H7 (cell line): Measurements from ENCODE around the gene ZNF211. TPM values are rescaled to one million over a fixed set of nuclear protein-coding genes. Genes with fewer than 3 reads are reported as not detected.

Experiments
- DNase-seq: peaks from one replicate; pipeline ENCODE4 v3.0.0; 2012
- H3K27me3 ChIP-seq: 2 replicates; pipeline ENCODE4 v1.6.0; 2011; ENCODE audit warnings: mild to moderate bottlenecking, low read length; ENCODE audit not compliant: control insufficient read depth, insufficient read depth
- H3K36me3 ChIP-seq: replicated peaks from 2 replicates; pipeline ENCODE4 v1.5.1; 2011; ENCODE audit warnings: low read length; ENCODE audit not compliant: control insufficient read depth, insufficient read depth
- H3K4me3 ChIP-seq: 2 replicates; pipeline ENCODE4 v1.5.1; 2011; ENCODE audit warnings: low read depth, mild to moderate bottlenecking, control low read depth, low read length, moderate library complexity; ENCODE audit not compliant: insufficient read depth
- total RNA-seq: library from RNA; depleted of rRNA; stranded (reverse); fragments of >200 nt; shearing (Covaris generic); gene quantifications from 2 replicates; pipeline ENCODE4 v1.2.3, GENCODE V29; 2014; rRNA removed

Gene ZNF211
- total RNA-seq, 1 experiment from 2014 or later = 13.9 TPM

DNA sequence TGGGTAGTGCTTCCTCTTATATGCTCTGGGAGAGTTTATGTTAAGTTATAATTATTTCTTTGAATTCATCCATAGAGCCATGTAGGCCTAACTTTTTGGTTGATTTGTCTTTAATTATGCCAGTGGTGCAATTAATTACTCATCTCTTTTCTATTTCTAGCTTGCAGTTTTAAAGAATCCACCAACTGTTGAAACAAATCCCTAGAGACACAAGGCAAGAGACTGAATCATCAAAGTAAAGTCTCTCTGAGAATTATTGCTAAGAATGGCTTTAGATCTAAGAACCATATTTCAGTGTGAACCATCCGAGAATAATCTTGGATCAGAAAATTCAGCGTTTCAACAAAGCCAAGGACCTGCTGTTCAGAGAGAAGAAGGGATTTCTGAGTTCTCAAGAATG, 42.9 kb downstream of the ZNF211 start:
- DNase-seq = no peak
- H3K36me3 ChIP-seq = no peaks in the 10 kb centered on the region
- peaks cover 3% of the 10 kb centered on the region for H3K27me3 ChIP-seq
- no peak overlapping the region for H3K4me3 ChIP-seq

DNA sequence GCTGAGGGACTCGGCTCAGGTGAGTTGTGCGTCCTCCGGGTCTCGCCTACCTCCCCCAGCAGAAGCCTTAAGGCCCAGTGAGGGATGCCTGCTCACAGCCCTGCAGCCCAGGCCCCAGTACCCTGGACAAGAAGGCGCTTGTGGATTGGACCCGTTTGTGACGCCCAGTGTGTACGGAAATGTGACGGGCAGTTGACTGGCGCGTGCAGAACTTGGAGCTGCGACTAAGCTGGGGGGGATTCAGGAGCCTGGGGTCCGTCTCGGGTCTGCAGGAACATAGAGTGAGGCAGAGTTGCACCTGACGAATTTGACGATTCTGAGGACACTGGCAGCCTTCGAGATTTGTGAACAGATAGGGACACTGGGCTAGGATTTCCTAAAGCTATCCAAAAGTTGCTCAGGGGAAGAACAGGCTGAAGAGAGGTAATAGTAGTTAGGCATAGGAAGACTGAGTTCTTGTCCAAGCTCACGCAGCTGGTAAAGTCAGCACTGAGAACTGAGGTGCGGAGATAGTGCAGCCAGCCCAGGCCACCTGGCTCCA, 49.3 kb downstream of the ZNF211 start:
- peak overlapping the region; percentile 81 for H3K4me3 ChIP-seq
- DNase-seq = no peak

DNA sequence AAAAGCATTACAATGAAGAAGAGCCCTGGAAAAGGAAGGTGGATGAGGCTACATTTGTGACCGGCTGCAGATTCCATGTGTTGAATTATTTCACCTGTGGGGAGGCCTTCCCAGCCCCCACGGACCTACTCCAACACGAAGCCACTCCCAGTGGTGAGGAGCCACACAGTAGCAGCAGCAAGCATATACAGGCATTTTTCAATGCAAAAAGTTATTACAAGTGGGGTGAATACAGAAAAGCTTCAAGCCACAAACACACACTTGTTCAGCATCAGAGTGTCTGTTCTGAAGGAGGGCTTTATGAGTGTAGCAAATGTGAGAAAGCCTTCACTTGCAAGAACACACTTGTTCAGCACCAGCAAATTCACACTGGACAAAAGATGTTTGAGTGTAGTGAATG, 53.8 kb downstream of the ZNF211 start:
- H3K4me3 ChIP-seq = no peak overlapping the region
- DNase-seq = no peak
- H3K27me3 ChIP-seq = no peaks in the 10 kb centered on the region
- peaks cover 49% of the 10 kb centered on the region for H3K36me3 ChIP-seq

More for the DNA sequence above, 49.3 kb downstream of the ZNF211 start:
- H3K36me3 ChIP-seq = peaks cover 35% of the 10 kb centered on the region
- H3K27me3 ChIP-seq = peaks cover 3% of the 10 kb centered on the region

DNA sequence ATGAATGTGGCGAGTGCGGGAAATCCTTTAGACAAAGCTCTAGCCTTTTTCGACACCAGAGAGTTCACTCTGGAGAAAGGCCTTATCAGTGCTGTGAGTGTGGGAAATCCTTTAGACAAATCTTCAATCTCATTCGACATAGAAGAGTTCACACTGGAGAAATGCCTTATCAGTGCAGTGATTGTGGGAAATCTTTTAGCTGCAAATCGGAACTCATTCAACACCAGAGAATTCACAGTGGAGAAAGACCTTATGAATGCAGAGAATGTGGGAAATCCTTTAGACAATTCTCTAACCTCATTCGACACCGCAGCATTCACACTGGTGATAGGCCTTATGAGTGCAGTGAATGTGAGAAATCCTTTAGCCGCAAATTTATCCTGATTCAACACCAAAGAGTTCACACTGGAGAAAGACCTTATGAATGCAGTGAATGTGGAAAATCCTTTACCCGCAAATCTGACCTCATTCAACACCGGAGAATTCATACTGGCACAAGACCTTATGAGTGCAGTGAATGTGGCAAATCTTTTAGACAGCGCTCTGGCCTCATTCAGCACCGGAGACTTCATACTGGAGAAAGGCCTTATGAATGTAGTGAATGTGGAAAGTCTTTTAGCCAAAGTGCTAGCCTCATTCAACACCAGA, 54.5 kb downstream of the ZNF211 start:
- no peaks in the 10 kb centered on the region for H3K27me3 ChIP-seq
- DNase-seq = no peak
- no peak overlapping the region for H3K4me3 ChIP-seq
- H3K36me3 ChIP-seq = peaks cover 49% of the 10 kb centered on the region

DNA sequence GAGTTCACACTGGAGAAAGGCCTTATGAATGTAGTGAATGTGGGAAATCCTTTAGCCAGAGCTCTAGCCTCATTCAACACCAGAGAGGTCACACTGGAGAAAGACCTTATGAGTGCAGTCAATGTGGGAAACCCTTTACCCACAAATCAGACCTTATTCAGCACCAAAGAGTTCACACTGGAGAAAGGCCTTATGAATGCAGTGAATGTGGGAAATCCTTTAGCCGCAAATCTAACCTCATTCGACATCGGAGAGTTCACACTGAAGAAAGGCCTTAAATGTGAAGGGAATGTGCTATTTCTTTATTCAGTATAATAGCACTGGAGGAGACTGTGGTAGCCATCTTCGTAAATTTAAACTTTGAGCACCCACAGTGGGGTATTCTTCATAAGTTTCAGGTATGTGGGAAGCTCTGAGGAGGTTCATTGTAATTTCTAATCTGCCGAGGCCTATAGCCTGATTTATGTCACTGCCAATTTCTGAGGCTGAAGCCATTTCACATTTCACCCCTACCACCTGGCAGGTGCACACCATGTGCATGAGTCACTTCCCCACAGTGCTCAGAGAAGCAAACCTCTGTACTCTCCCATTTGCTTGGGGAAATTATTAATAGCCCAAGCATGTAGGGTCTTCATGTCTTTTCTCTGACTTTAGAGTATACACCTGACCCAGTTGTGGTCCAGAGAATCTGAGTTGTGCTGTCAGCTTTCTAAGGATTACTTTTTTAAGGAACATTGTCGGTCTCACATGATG, 55.2 kb downstream of the ZNF211 start:
- Histone ChIP-seq H3K36me3 (peaks cover 49% of the 10 kb centered on the region), H3K4me3 (no peak overlapping the region), H3K27me3 (no peaks in the 10 kb centered on the region)
- no peak for DNase-seq

DNA sequence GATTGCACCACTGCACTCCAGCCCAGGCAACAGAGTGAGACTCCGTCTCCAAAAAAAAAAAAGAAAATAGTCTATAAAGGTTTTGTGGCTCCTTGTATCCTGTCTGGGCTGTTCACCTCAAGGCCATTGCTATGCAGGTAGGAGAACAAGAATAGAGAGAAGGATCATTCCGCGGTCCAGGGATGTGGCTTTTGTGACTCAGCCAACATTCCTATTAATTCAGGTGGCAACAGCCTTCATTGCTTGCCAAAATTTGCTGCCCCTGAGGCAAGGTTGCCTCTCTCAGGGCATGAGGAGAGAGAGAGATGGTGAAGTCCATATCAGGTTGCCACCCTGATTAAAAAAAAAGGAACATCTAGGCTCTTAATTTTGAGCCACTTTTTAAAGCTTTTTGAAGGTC, 56.8 kb downstream of the ZNF211 start:
- Histone ChIP-seq H3K36me3 (peaks cover 41% of the 10 kb centered on the region), H3K27me3 (no peaks in the 10 kb centered on the region), H3K4me3 (no peak overlapping the region)
- DNase-seq = no peak

Other genes starting within 250 kb of the ZNF211 start
- gene ZNF548, start 243.3 kb upstream of the ZNF211 start, total RNA-seq = 9.1 and 17.1 TPM in 2 replicates
- gene ZNF17, start 222.0 kb upstream of the ZNF211 start, total RNA-seq = 9.5 and 11.9 TPM in 2 replicates
- 15.1 and 18.1 TPM in 2 replicates for gene ZNF749, start 197.8 kb upstream of the ZNF211 start, total RNA-seq
- 0.15 TPM in 1 of 2 replicates, not detected in the other for gene VN1R1, start 176.0 kb upstream of the ZNF211 start, total RNA-seq
- gene ZNF772, start 155.6 kb upstream of the ZNF211 start, total RNA-seq = 4.3 and 5.0 TPM in 2 replicates
- gene ZNF419, start 145.4 kb upstream of the ZNF211 start, total RNA-seq = 10.6 and 12.5 TPM in 2 replicates
- 7.2 and 9.3 TPM in 2 replicates for gene ZNF773, start 133.2 kb upstream of the ZNF211 start, total RNA-seq
- gene ZNF549, start 105.8 kb upstream of the ZNF211 start, total RNA-seq = 3.6 and 5.6 TPM in 2 replicates
- gene ZNF550, start 73.3 kb upstream of the ZNF211 start, total RNA-seq = 5.7 and 9.7 TPM in 2 replicates
- 5.2 and 7.1 TPM in 2 replicates for gene ZNF416, start 54.3 kb upstream of the ZNF211 start, total RNA-seq
- gene ZIK1, start 49.0 kb upstream of the ZNF211 start, total RNA-seq = 15.9 and 25.7 TPM in 2 replicates
- gene ZNF530, start 33.3 kb upstream of the ZNF211 start, total RNA-seq = 7.2 and 11.5 TPM in 2 replicates
- 31.6 and 34.4 TPM in 2 replicates for gene ZNF134, start 18.9 kb upstream of the ZNF211 start, total RNA-seq
- not detected in 2 replicates for gene ZSCAN4, start 35.8 kb downstream of the ZNF211 start, total RNA-seq
- gene ZNF551, start 48.8 kb downstream of the ZNF211 start, total RNA-seq = 19.9 and 28.2 TPM in 2 replicates
- 3.9 and 9.1 TPM in 2 replicates for gene ZNF154, start 76.0 kb downstream of the ZNF211 start, total RNA-seq
- gene ZNF671, start 94.5 kb downstream of the ZNF211 start, total RNA-seq = 7.7 and 9.9 TPM in 2 replicates
- 20.4 and 21.5 TPM in 2 replicates for gene ZNF776, start 113.6 kb downstream of the ZNF211 start, total RNA-seq
- gene ZNF586, start 136.5 kb downstream of the ZNF211 start, total RNA-seq = 13.4 and 15.4 TPM in 2 replicates
- gene ZNF552, start 181.7 kb downstream of the ZNF211 start, total RNA-seq = 6.6 and 9.3 TPM in 2 replicates
- gene ZNF587B, start 197.1 kb downstream of the ZNF211 start, total RNA-seq = 24.4 and 27.9 TPM in 2 replicates
- 19.0 and 19.7 TPM in 2 replicates for gene ZNF587, start 216.7 kb downstream of the ZNF211 start, total RNA-seq